Measurements from ENCODE around the gene OCA2. TPM values are rescaled to one million over a fixed set of nuclear protein-coding genes. Genes with fewer than 3 reads are reported as not detected.

The OCA2 gene
- total RNA-seq, 2 donors from 2014 or later: 0.31 TPM; not detected in 1

DNA sequence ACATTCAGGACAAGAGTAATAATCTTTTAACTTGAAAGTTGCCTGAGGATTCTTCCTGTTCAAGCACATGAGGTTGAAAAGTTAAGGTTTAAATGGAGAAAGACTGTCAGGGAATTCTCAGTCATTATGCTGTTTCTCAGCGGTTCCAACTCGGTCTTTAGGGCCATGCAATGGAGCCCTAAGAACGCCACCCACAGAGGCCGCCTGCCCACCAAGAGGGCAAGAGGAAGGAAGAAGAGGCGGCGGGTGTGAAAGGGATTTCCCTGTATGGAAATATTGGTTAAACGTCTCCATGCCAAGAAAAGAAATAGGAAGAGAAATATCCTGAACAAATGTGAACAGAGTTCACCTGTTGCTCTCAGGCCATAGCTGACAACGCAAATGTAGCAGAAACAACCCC is 234.4 kb downstream of the OCA2 start:
- no peaks in the 10 kb centered on the region for H3K9me3 ChIP-seq
- no peak overlapping the region for H3K4me3 ChIP-seq
- DNase-seq (ENCODE audit: low spot score): no peak
- H3K36me3 ChIP-seq: no peaks in the 10 kb centered on the region
- no peaks in the 10 kb centered on the region for H3K4me1 ChIP-seq
- TF ChIP-seq, protein P1, sequence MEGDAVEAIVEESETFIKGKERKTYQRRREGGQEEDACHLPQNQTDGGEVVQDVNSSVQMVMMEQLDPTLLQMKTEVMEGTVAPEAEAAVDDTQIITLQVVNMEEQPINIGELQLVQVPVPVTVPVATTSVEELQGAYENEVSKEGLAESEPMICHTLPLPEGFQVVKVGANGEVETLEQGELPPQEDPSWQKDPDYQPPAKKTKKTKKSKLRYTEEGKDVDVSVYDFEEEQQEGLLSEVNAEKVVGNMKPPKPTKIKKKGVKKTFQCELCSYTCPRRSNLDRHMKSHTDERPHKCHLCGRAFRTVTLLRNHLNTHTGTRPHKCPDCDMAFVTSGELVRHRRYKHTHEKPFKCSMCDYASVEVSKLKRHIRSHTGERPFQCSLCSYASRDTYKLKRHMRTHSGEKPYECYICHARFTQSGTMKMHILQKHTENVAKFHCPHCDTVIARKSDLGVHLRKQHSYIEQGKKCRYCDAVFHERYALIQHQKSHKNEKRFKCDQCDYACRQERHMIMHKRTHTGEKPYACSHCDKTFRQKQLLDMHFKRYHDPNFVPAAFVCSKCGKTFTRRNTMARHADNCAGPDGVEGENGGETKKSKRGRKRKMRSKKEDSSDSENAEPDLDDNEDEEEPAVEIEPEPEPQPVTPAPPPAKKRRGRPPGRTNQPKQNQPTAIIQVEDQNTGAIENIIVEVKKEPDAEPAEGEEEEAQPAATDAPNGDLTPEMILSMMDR (IDR thresholded peaks at IDR 0.05): no peak
- H3K27me3 ChIP-seq: no peaks in the 10 kb centered on the region
- H3K27ac ChIP-seq: no peak overlapping the region

DNA sequence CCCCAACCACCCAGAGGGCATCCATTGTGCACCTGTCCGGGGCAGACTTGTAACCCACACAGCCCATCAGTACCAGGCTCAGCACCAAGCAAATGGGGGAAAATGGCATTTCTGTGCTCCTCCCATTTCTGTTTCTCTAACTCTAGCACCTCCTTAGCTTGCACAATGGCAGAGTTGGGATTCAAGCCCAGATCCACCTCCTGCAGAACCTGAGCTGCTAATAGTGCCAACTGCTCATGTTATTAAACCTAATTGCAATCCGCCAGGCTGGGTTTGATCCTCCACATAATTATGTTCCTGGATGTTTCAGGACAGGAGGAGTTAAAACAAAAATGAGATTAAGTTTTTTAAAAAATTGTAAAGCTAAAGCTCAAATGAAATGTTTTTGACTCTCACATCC is 235.0 kb downstream of the OCA2 start:
- H3K27me3 ChIP-seq: no peaks in the 10 kb centered on the region
- H3K4me3 ChIP-seq: no peak overlapping the region
- no peaks in the 10 kb centered on the region for H3K36me3 ChIP-seq
- no peaks in the 10 kb centered on the region for H3K4me1 ChIP-seq
- TF ChIP-seq, protein P1 (IDR thresholded peaks at IDR 0.05): no peak
- no peaks in the 10 kb centered on the region for H3K9me3 ChIP-seq
- H3K27ac ChIP-seq: no peak overlapping the region
- no peak for DNase-seq (ENCODE audit: low spot score)

DNA sequence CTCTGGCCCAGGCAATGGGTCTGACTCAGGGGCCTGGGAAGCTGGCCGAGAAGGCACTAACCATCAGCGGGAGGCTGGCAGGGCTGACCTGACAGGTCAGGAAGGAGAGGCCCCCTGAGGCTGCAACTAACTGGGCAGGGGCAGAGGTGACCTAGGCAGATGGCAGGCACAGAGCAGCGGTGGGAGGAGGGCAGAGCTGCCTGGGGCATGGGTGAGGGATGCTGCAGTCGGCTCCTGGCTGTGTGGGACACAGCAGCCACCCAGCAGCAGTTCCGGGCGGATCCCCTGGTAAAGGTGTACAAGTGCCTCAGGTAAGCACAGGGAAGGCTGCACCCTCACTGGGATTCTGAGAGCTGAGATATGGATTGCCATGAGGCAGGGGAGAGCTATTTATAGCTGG is 236.1 kb downstream of the OCA2 start:
- H3K4me1 ChIP-seq: no peaks in the 10 kb centered on the region
- H3K27me3 ChIP-seq: no peaks in the 10 kb centered on the region
- H3K9me3 ChIP-seq: no peaks in the 10 kb centered on the region
- DNase-seq (ENCODE audit: low spot score): no peak
- H3K36me3 ChIP-seq: no peaks in the 10 kb centered on the region
- no peak overlapping the region for H3K27ac ChIP-seq
- TF ChIP-seq, protein P1 (IDR thresholded peaks at IDR 0.05): no peak
- no peak overlapping the region for H3K4me3 ChIP-seq

DNA sequence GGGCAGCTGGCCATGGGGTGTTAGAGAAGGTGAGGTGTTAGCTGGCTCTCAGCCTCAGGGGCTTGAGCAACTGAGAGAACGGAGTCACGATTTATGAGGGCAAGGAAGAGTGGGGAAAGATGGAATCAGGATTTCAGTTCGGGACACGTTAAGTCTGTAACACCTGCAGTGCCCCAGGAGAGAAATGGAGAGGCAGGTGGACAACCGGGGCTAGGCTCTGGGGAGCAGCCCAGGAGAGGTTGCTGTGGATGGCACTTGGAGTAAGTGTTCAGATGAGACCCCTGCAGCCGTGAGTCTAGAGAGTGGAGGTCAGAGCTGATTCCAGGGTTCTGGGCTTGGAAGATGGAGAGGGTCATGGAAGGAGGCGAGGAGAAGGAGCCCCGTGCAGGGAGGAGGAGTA is 237.9 kb downstream of the OCA2 start:
- Histone ChIP-seq H3K27me3 (no peaks in the 10 kb centered on the region), H3K36me3 (no peaks in the 10 kb centered on the region)

DNA sequence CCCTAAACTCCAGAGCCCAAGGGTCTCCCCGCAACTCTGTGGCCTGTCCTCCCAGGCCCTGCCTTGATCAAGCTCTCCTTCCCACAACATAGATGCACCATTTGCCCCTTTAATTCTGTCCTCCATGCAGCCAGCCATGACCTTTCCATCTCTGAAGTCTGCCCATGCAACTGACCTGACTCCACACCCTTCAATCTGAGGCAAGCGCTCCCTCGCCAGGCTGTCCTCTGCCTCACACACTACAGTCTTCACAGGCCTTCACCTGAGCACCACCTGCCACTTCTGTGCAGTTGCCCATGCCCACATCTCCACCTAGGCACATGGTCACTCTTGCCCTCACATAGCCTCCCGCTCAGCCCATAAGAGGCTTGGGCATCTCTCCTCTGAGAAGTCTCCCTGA is 244.0 kb downstream of the OCA2 start:
- H3K27ac ChIP-seq: no peak overlapping the region
- H3K9me3 ChIP-seq: peaks cover 0 to 7% of the 10 kb centered on the region in 2 donors
- no peaks in the 10 kb centered on the region for H3K36me3 ChIP-seq
- H3K4me1 ChIP-seq: no peaks in the 10 kb centered on the region
- TF ChIP-seq, protein P1 (IDR thresholded peaks at IDR 0.05): no peak
- H3K27me3 ChIP-seq: no peaks in the 10 kb centered on the region
- H3K4me3 ChIP-seq: no peak overlapping the region
- no peak for DNase-seq (ENCODE audit: low spot score)

More for the DNA sequence above, 237.9 kb downstream of the OCA2 start:
- Histone ChIP-seq H3K27ac (no peak overlapping the region), H3K4me1 (no peaks in the 10 kb centered on the region), H3K4me3 (no peak overlapping the region), H3K9me3 (peaks cover 0 to 7% of the 10 kb centered on the region in 2 donors)
- DNase-seq (ENCODE audit: low spot score): no peak
- TF ChIP-seq, protein P1 (IDR thresholded peaks at IDR 0.05): no peak

DNA sequence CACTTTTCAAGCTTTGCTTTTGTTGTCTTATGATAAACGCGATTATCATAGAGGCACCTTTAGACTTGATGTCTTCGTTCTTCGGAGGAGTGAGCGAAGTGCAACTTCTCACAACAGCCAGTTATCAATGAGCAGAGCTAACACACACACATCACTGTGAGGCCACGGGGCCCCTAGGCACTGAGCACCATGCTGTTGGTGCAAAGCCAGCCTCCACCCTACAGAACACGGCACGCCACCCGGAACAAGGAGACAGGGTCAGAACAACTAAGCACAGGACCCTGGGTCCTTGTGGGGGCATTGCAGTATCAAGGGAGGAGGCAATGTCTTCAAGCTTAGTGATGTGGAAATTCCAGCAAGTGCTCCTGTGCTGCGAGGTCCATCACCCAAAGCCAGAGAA is 244.5 kb downstream of the OCA2 start:
- no peak for DNase-seq (ENCODE audit: low spot score)
- TF ChIP-seq, protein P1 (IDR thresholded peaks at IDR 0.05): no peak

More for the DNA sequence above, 244.5 kb downstream of the OCA2 start:
- Histone ChIP-seq H3K9me3 (peaks cover 0 to 7% of the 10 kb centered on the region in 2 donors), H3K4me3 (no peak overlapping the region), H3K4me1 (no peaks in the 10 kb centered on the region), H3K27ac (no peak overlapping the region), H3K27me3 (no peaks in the 10 kb centered on the region), H3K36me3 (no peaks in the 10 kb centered on the region)

Measured in right atrium auricular region (tissue), 2 donors.